HL-60 (cell line): ENCODE measurements around the gene CXXC5.

ENCODE experiments used
- DNase-seq, 2 experiments: peaks; one replicate each; pipeline ENCODE4 v3.0.0-alpha.2; 2010 to 2020; ENCODE audit warnings: low read depth in 1 of 2, low spot score in 1 of 2
- H3K27ac ChIP-seq: fragments of 250-450 bp; sonication (Bioruptor Pico); replicated peaks from 2 replicates; pipeline ENCODE4 v1.5.1; 2020; ENCODE audit warnings: mild to moderate bottlenecking, moderate library complexity
- H3K27me3 ChIP-seq: fragments of 250-450 bp; sonication (Bioruptor Pico); 2 replicates; pipeline ENCODE4 v1.5.1; 2021; ENCODE audit warnings: mild to moderate bottlenecking, moderate library complexity; ENCODE audit not compliant: insufficient read depth, poor library complexity, severe bottlenecking
- H3K4me3 ChIP-seq: replicated peaks from 2 replicates; pipeline ENCODE4 v1.5.1; 2011; ENCODE audit warnings: mild to moderate bottlenecking, control low read depth, low read length; ENCODE audit not compliant: insufficient read depth
- GABPA ChIP-seq: IDR thresholded peaks from 2 replicates; pipeline ENCODE4 v1.6.1; 2012; ENCODE audit warnings: low read depth
- POLR2AphosphoS5 ChIP-seq: IDR thresholded peaks from 2 replicates; pipeline ENCODE4 v1.6.1; 2012; ENCODE audit warnings: low read depth
- SPI1 ChIP-seq: IDR thresholded peaks from 2 replicates; pipeline ENCODE4 v1.6.1; 2012; ENCODE audit warnings: low read depth, mild to moderate bottlenecking, borderline replicate concordance
- TF ChIP-seq, protein P1 (sequence below): IDR thresholded peaks from 2 replicates; pipeline ENCODE4 v1.6.1; 2012; ENCODE audit warnings: low read depth; ENCODE audit not compliant: insufficient replicate concordance
- TF ChIP-seq, protein P2 (sequence below): IDR thresholded peaks from one replicate; pipeline ENCODE4 v1.5.1; 2011; ENCODE audit warnings: low read length, control low read depth, inconsistent platforms; ENCODE audit not compliant: insufficient read depth

The CXXC5 gene

DNA sequence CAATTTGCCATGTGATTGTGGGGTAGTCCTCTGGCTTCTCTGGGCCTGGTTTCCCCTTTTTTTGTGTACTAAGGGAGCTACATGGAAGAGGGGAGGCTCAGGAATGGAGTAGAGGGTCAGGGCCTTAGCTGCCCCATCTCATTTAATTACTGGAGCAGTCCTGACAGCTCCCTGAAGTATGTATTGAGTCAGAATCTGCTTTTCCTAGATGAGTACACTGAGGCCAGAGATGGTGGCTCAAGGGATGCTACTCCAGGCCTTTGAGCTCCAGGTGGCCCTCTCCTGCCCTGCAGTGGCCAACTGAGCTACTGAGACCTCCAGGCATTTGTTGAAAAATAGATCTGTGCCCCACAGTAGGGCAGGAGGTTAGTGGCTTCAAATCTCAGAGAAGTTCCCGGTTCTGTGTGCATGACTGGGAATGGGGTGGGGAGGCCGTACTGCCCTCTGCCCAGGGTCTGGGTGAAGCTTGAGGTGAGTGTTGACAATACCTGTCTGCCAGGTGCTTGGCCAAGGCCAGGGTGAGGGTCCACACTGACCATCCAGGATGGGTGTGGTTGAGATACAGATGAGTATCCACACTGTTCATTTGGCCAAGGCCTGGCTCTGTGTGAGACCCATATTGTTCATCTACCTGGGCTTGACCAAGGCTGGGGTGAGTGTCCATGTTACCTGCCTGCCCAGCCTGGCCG is 45.7 kb downstream of the CXXC5 start:
- Histone ChIP-seq H3K4me3 (no peak overlapping the region), H3K27ac (no peak overlapping the region), H3K27me3 (peaks cover 5% of the 10 kb centered on the region)
- DNase-seq, result no peak
- no peak for TF ChIP-seq POLR2AphosphoS5
- TF ChIP-seq, protein P1, sequence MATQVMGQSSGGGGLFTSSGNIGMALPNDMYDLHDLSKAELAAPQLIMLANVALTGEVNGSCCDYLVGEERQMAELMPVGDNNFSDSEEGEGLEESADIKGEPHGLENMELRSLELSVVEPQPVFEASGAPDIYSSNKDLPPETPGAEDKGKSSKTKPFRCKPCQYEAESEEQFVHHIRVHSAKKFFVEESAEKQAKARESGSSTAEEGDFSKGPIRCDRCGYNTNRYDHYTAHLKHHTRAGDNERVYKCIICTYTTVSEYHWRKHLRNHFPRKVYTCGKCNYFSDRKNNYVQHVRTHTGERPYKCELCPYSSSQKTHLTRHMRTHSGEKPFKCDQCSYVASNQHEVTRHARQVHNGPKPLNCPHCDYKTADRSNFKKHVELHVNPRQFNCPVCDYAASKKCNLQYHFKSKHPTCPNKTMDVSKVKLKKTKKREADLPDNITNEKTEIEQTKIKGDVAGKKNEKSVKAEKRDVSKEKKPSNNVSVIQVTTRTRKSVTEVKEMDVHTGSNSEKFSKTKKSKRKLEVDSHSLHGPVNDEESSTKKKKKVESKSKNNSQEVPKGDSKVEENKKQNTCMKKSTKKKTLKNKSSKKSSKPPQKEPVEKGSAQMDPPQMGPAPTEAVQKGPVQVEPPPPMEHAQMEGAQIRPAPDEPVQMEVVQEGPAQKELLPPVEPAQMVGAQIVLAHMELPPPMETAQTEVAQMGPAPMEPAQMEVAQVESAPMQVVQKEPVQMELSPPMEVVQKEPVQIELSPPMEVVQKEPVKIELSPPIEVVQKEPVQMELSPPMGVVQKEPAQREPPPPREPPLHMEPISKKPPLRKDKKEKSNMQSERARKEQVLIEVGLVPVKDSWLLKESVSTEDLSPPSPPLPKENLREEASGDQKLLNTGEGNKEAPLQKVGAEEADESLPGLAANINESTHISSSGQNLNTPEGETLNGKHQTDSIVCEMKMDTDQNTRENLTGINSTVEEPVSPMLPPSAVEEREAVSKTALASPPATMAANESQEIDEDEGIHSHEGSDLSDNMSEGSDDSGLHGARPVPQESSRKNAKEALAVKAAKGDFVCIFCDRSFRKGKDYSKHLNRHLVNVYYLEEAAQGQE, result no peak
- no peak for TF ChIP-seq GABPA
- no peak for TF ChIP-seq SPI1
- TF ChIP-seq, protein P2, sequence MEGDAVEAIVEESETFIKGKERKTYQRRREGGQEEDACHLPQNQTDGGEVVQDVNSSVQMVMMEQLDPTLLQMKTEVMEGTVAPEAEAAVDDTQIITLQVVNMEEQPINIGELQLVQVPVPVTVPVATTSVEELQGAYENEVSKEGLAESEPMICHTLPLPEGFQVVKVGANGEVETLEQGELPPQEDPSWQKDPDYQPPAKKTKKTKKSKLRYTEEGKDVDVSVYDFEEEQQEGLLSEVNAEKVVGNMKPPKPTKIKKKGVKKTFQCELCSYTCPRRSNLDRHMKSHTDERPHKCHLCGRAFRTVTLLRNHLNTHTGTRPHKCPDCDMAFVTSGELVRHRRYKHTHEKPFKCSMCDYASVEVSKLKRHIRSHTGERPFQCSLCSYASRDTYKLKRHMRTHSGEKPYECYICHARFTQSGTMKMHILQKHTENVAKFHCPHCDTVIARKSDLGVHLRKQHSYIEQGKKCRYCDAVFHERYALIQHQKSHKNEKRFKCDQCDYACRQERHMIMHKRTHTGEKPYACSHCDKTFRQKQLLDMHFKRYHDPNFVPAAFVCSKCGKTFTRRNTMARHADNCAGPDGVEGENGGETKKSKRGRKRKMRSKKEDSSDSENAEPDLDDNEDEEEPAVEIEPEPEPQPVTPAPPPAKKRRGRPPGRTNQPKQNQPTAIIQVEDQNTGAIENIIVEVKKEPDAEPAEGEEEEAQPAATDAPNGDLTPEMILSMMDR, result no peak

DNA sequence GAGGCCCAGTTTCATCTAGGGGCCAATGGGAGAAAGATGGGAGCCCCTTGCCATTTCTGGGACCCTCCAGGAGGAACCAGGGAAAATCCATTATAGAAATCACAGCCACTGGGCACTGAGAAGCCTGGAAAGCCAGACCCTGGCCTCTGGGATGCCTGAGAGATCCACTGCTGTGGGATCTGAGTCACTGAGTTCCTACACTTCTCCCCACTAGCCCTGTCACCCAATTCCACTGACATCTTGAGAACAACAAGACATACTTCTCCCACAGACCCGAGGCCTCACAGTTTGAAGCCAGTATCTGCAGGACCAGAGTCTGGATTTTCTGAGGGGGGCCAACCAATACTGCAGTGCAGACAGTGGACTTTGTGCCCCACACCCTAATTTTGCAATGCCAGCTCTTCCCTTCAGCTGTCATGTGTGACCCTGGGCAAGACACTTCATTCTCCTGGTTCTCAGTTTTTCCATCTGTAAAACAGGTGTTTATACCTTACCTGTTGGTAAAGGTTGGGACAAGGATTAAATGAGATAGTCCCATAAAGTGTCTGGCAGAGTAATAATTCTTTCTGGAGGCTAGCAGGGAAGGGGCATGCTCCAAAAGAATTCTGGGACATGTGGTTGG is 46.5 kb downstream of the CXXC5 start:
- Histone ChIP-seq H3K27me3 (peaks cover 5% of the 10 kb centered on the region), H3K4me3 (no peak overlapping the region), H3K27ac (no peak overlapping the region)
- TF ChIP-seq, protein P1, result no peak
- no peak for TF ChIP-seq POLR2AphosphoS5
- TF ChIP-seq, protein P2, result no peak
- no peak for TF ChIP-seq GABPA
- no peak for TF ChIP-seq SPI1
- DNase-seq, result no peak

DNA sequence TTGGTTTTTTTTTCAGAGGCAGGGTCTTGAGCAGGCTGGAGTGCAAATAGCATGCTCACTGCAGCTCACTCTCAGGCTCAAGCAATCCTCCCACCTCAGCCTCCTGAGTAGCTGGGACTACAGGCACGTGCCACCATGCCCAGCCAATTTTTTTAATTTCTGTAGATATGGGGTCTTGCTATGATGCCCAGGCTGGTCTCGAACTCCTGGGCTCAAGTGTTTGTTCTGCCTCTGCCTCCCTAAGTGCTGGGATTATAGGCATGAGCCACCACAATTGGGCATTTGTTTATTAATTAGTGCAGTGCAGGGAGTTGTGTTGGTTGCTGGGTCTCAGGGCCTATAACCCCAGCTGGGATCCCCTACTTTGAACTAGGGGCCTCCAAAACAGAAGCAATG is 47.0 kb downstream of the CXXC5 start:
- no peak for DNase-seq
- TF ChIP-seq, protein P2, result no peak
- TF ChIP-seq SPI1, result no peak
- no peak for TF ChIP-seq POLR2AphosphoS5
- TF ChIP-seq GABPA, result no peak
- TF ChIP-seq, protein P1, result no peak
- Histone ChIP-seq H3K27me3 (peaks cover 5% of the 10 kb centered on the region), H3K27ac (no peak overlapping the region), H3K4me3 (no peak overlapping the region)
